GM23248 (cell line): Measurements from ENCODE around the gene KSR2.

Source experiments
- EZH2 ChIP-seq: fragments of 200-600 bp; sonication (generic); IDR thresholded peaks from 2 replicates; pipeline ENCODE4 v1.6.1; 2018; ENCODE audit warnings: antibody characterized with exemption, mild to moderate bottlenecking; ENCODE audit not compliant: insufficient read depth, poor library complexity, severe bottlenecking
- EZH2phosphoT487 ChIP-seq: fragments of 200-600 bp; sonication (generic); IDR thresholded peaks from 2 replicates; pipeline ENCODE4 v1.6.1; 2018; ENCODE audit warnings: antibody characterized with exemption, moderate library complexity, mild to moderate bottlenecking, low read depth; ENCODE audit not compliant: insufficient read depth

DNA sequence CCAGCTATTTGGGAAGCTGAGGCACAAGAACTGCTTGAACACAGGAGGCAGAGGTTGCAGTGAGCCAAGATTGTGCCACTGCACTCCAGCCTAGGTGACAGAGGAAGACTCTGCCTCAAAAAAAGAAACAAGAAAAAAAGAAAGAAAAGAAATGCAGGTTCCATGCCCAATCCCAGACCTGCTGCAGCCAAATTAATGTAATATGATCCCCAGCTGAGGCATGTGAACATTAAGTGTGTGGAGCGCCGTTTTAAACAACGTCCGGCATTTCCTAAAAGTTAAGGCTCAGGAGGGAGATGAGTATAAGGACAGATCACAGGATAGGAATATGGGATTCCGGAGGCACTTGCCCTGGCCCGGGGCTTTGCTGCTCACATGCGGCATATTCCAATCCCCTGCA lies 162.9 kb downstream of the KSR2 start:
- TF ChIP-seq EZH2: no peak
- TF ChIP-seq EZH2phosphoT487: no peak
